Thoracic aorta (tissue), 2 donors: ENCODE measurements around the gene USP53. TPM values are rescaled to one million over a fixed set of nuclear protein-coding genes. Genes with fewer than 3 reads are reported as not detected.

Source experiments
- ATAC-seq: fragments of 150-250 bp; one replicate; pipeline ENCODE4 v1.8.0; 2017; ENCODE audit warnings: low read depth; ENCODE audit not compliant: insufficient number of reproducible peaks, low FRiP score
- DNase-seq: peaks from one replicate; pipeline ENCODE4 v3.0.0-alpha.2; 2020; ENCODE audit warnings: low spot score
- H3K27ac ChIP-seq, 2 donors: fragments of 200-600 bp; sonication (generic); 1 replicate in 1 of 2; 2 replicates in 1 of 2; pipeline ENCODE4 v1.5.1; 2016; ENCODE audit warnings: mild to moderate bottlenecking in 2 of 2, moderate library complexity in 2 of 2
- H3K27me3 ChIP-seq: fragments of 200-600 bp; sonication (generic); replicated peaks from 2 replicates; pipeline ENCODE4 v1.6.0; 2016; ENCODE audit warnings: mild to moderate bottlenecking; ENCODE audit not compliant: insufficient read depth
- H3K36me3 ChIP-seq: fragments of 200-600 bp; sonication (generic); one replicate; pipeline ENCODE4 v1.5.1; 2016
- H3K4me1 ChIP-seq, 2 donors: fragments of 200-600 bp; sonication (generic); 1 replicate in 1 of 2; 2 replicates in 1 of 2; pipeline versions ENCODE4 v1.5.1 to v1.6.0; 2016; ENCODE audit warnings: low read depth in 2 of 2, mild to moderate bottlenecking in 1 of 2; ENCODE audit not compliant: control insufficient read depth in 1 of 2
- H3K4me3 ChIP-seq: fragments of 200-600 bp; sonication (generic); 2 replicates; pipeline ENCODE4 v1.5.1; 2016; ENCODE audit warnings: mild to moderate bottlenecking
- H3K9me3 ChIP-seq: fragments of 200-600 bp; sonication (generic); 2 replicates; pipeline ENCODE4 v1.5.1; 2016
- CTCF ChIP-seq: fragments of 200-600 bp; sonication (generic); IDR thresholded peaks from one replicate; pipeline ENCODE4 v1.5.1; 2019; ENCODE audit warnings: antibody characterized with exemption
- total RNA-seq, 2 donors: library from RNA; depleted of rRNA; stranded (reverse); fragments of >200 nt; gene quantifications; one replicate each; pipeline versions ENCODE4 v1.1.0 to v1.2.3, GENCODE V29; 2016

Gene USP53
- total RNA-seq, 2 donors from 2014 or later: 112 to 208 TPM

- no peak for ATAC-seq
- Histone ChIP-seq H3K27me3 (no peaks in the 10 kb centered on the region), H3K4me3 (no peak overlapping the region), H3K4me1 (peaks cover 21 to 34% of the 10 kb centered on the region in 2 donors), H3K27ac (no peak overlapping the region), H3K36me3 (no peaks in the 10 kb centered on the region), H3K9me3 (no peaks in the 10 kb centered on the region)
- TF ChIP-seq CTCF: no peak
- DNase-seq: no peak
Measured at GRCh38 chr4:119209077-119209476, 3.4 kb upstream of the USP53 start.

- ATAC-seq (no peak), DNase-seq (no peak)
- Histone ChIP-seq H3K4me1 (peaks cover 16 to 30% of the 10 kb centered on the region in 2 donors), H3K27me3 (no peaks in the 10 kb centered on the region), H3K9me3 (no peaks in the 10 kb centered on the region), H3K36me3 (no peaks in the 10 kb centered on the region), H3K4me3 (no peak overlapping the region), H3K27ac (no peak overlapping the region)
- TF ChIP-seq CTCF: no peak
Measured at GRCh38 chr4:119209586-119209985, 2.9 kb upstream of the USP53 start.

- DNase-seq (no peak), ATAC-seq (no peak)
- no peak overlapping the region for H3K4me3 ChIP-seq
- H3K27me3 ChIP-seq: no peaks in the 10 kb centered on the region
- no peak for TF ChIP-seq CTCF
- H3K4me1 ChIP-seq: peaks cover 10 to 32% of the 10 kb centered on the region in 2 donors
- H3K9me3 ChIP-seq: no peaks in the 10 kb centered on the region
- H3K36me3 ChIP-seq: no peaks in the 10 kb centered on the region
- H3K27ac ChIP-seq: no peak overlapping the region
Measured at GRCh38 chr4:119210775-119211174, 1.7 kb upstream of the USP53 start.

GRCh38 chr4:119211867-119212233 lies 663 bp upstream of the USP53 start:
- ATAC-seq: no peak
- no peaks in the 10 kb centered on the region for H3K9me3 ChIP-seq
- TF ChIP-seq CTCF: no peak
- H3K36me3 ChIP-seq: no peaks in the 10 kb centered on the region
- peaks cover 9 to 34% of the 10 kb centered on the region in 2 donors for H3K4me1 ChIP-seq
- H3K27ac ChIP-seq: peak overlapping the region; percentile 99
- DNase-seq: no peak
- peak overlapping the region; percentile 96 for H3K4me3 ChIP-seq
- no peaks in the 10 kb centered on the region for H3K27me3 ChIP-seq

GRCh38 chr4:119212964-119213606 lies 572 bp downstream of the USP53 start:
- peak; percentile 7 for TF ChIP-seq CTCF
- H3K27me3 ChIP-seq: no peaks in the 10 kb centered on the region
- peak overlapping the region; percentile 96 for H3K4me3 ChIP-seq
- H3K9me3 ChIP-seq: no peaks in the 10 kb centered on the region
- peaks cover 10% of the 10 kb centered on the region for H3K36me3 ChIP-seq
- H3K4me1 ChIP-seq: peaks cover 20 to 46% of the 10 kb centered on the region in 2 donors
- DNase-seq: peak; percentile 87
- H3K27ac ChIP-seq: peak overlapping the region; percentile 99
- ATAC-seq: peak; percentile 57
